GM21526 (cell line): ENCODE data around the gene TMEM9.

Experiments
- ATAC-seq: cut with Tn5 transposase; IDR thresholded peaks from one replicate; pipeline ENCODE4 v1.9.1; 2021; ENCODE audit warnings: moderate library complexity; ENCODE audit not compliant: unreplicated experiment, low FRiP score

Gene TMEM9

GRCh38 chr1:201088395-201088794 is 65.9 kb downstream of the TMEM9 start:
- ATAC-seq, result no peak

GRCh38 chr1:201085902-201086735 is 68.2 kb downstream of the TMEM9 start:
- no peak for ATAC-seq
